IMR-90 (cell line): ENCODE results near the gene RIC8B. TPM values are rescaled to one million over a fixed set of nuclear protein-coding genes. Genes with fewer than 3 reads are reported as not detected.

Source experiments
- ATAC-seq: fragments of 200-7000 bp; cut with Tn5 transposase; 2 replicates; pipeline ENCODE4 v1.9.1; 2020; ENCODE audit warnings: low read depth, mild to moderate bottlenecking, moderate library complexity
- BruUV-seq: library from RNA; stranded (reverse); fragments of 400-500 nt; replicated peaks from 2 replicates; lab custom pipeline; 2021; lab: Mats Ljungman, UMichigan
- CTCF ChIA-PET: fragments of 300-600 bp; formaldehyde crosslinking; extraction: SDS; loops from one replicate; lab custom pipeline; 2021; ENCODE audit warnings: antibody characterized with exemption; lab: Yijun Ruan, JAX
- POLR2A ChIA-PET: fragments of 300-600 bp; sonication (Branson Sonifier 250); formaldehyde crosslinking; loops from one replicate; lab custom pipeline; 2022; ENCODE audit warnings: antibody characterized with exemption; ENCODE audit not compliant: unreplicated experiment; lab: Charles Lee
- DNase-seq: peaks from one replicate; pipeline ENCODE4 v3.0.0; 2013
- H2AFZ ChIP-seq: replicated peaks from 2 replicates; pipeline ENCODE3; 2013; ENCODE audit warnings: low read length, mild to moderate bottlenecking; ENCODE audit not compliant: poor library complexity
- H2AK5ac ChIP-seq: 2 replicates; pipeline ENCODE4 v1.6.1; 2013; ENCODE audit warnings: low read depth, low read length, inconsistent platforms
- H2AK9ac ChIP-seq: replicated peaks from 2 replicates; pipeline ENCODE3; 2013; ENCODE audit warnings: mild to moderate bottlenecking, low read depth, low read length, moderate library complexity; ENCODE audit not compliant: poor library complexity
- H2BK120ac ChIP-seq: 2 replicates; pipeline ENCODE4 v1.6.1; 2013; ENCODE audit warnings: low read depth, low read length, inconsistent platforms
- H2BK15ac ChIP-seq: 3 replicates; pipeline ENCODE4 v1.6.1; 2013; ENCODE audit warnings: low read depth, low read length, inconsistent platforms
- H2BK20ac ChIP-seq: 2 replicates; pipeline ENCODE4 v1.6.1; 2013; ENCODE audit warnings: low read depth, mild to moderate bottlenecking, inconsistent platforms, low read length, moderate library complexity
- H2BK5ac ChIP-seq: 2 replicates; pipeline ENCODE4 v1.6.1; 2013; ENCODE audit warnings: mild to moderate bottlenecking, low read depth, low read length, inconsistent platforms; ENCODE audit not compliant: poor library complexity, severe bottlenecking
- H3K14ac ChIP-seq: replicated peaks from 2 replicates; pipeline ENCODE4 v1.6.1; 2013; ENCODE audit warnings: low read depth, low read length, inconsistent platforms
- H3K18ac ChIP-seq: 2 replicates; pipeline ENCODE4 v1.6.1; 2013; ENCODE audit warnings: low read depth, low read length, control low read depth
- H3K23ac ChIP-seq: 2 replicates; pipeline ENCODE4 v1.6.1; 2013; ENCODE audit warnings: low read depth, low read length, inconsistent platforms
- H3K27ac ChIP-seq: 2 replicates; pipeline ENCODE4 v1.5.1; 2013; ENCODE audit warnings: mild to moderate bottlenecking, control low read depth, low read length; ENCODE audit not compliant: insufficient read depth
- H3K27me3 ChIP-seq: 2 replicates; pipeline ENCODE4 v1.6.1; 2013; ENCODE audit warnings: low read length; ENCODE audit not compliant: control insufficient read depth, insufficient read depth
- H3K36me3 ChIP-seq: 2 replicates; pipeline ENCODE4 v1.6.1; 2013; ENCODE audit warnings: low read length, mixed read lengths; ENCODE audit not compliant: control insufficient read depth, insufficient read depth
- H3K4ac ChIP-seq: 2 replicates; pipeline ENCODE4 v1.6.1; 2013; ENCODE audit warnings: low read depth, low read length, inconsistent platforms
- H3K4me1 ChIP-seq: 2 replicates; pipeline ENCODE4 v1.6.1; 2013; ENCODE audit warnings: low read length, mixed read lengths; ENCODE audit not compliant: control insufficient read depth, insufficient read depth
- H3K4me2 ChIP-seq: 2 replicates; pipeline ENCODE4 v1.6.1; 2013; ENCODE audit warnings: low read depth, mild to moderate bottlenecking, control low read depth, low read length, moderate library complexity
- H3K4me3 ChIP-seq: 2 replicates; pipeline ENCODE4 v1.5.1; 2013; ENCODE audit warnings: low read depth, mild to moderate bottlenecking, control low read depth, low read length, moderate library complexity; ENCODE audit not compliant: insufficient read depth
- H3K56ac ChIP-seq: 2 replicates; pipeline ENCODE4 v1.6.1; 2013; ENCODE audit warnings: low read length, inconsistent platforms; ENCODE audit not compliant: insufficient read depth; ENCODE audit errors: extremely low read depth
- H3K79me1 ChIP-seq, 2 experiments: 2 replicates each; pipeline ENCODE4 v1.6.1; 2013; ENCODE audit warnings: low read length in 2 of 2, inconsistent platforms in 1 of 2, low read depth in 1 of 2
- H3K9ac ChIP-seq: 2 replicates; pipeline ENCODE4 v1.6.1; 2013; ENCODE audit warnings: low read depth, low read length, control low read depth
- H3K9me1 ChIP-seq: 2 replicates; pipeline ENCODE4 v1.6.1; 2013; ENCODE audit warnings: low read length, inconsistent platforms; ENCODE audit not compliant: insufficient read depth
- H3K9me3 ChIP-seq: 2 replicates; pipeline ENCODE4 v1.6.1; 2013; ENCODE audit warnings: low read length; ENCODE audit not compliant: control insufficient read depth, insufficient read depth
- H4K20me1 ChIP-seq: 2 replicates; pipeline ENCODE4 v1.6.1; 2013; ENCODE audit warnings: low read length, inconsistent platforms; ENCODE audit not compliant: insufficient read depth
- H4K5ac ChIP-seq: 2 replicates; pipeline ENCODE4 v1.6.1; 2013; ENCODE audit warnings: mild to moderate bottlenecking, low read depth, low read length, control low read depth
- H4K8ac ChIP-seq, 2 experiments: 2 replicates each; pipeline ENCODE4 v1.6.1; 2013; ENCODE audit warnings: low read depth in 2 of 2, low read length in 2 of 2, control low read depth in 1 of 2, inconsistent platforms in 1 of 2
- H4K91ac ChIP-seq: 2 replicates; pipeline ENCODE4 v1.6.1; 2013; ENCODE audit warnings: low read depth, low read length, inconsistent platforms; ENCODE audit not compliant: insufficient read depth
- CEBPB ChIP-seq: IDR thresholded peaks from 2 replicates; pipeline ENCODE4 v1.6.1; 2012; ENCODE audit warnings: low read depth, low read length, improper control_type of control experiment
- CHD1 ChIP-seq: IDR thresholded peaks from 2 replicates; pipeline ENCODE4 v1.6.1; 2012; ENCODE audit warnings: low read depth, low read length, improper control_type of control experiment
- NFE2L2 ChIP-seq: fragments of 150-350 bp; IDR thresholded peaks from 2 replicates; pipeline ENCODE4 v1.6.1; 2016; ENCODE audit warnings: low read depth, mild to moderate bottlenecking, low read length
- SMC3 ChIP-seq: fragments of 150-350 bp; IDR thresholded peaks from 2 replicates; pipeline ENCODE4 v1.6.1; 2016; ENCODE audit warnings: low read depth, mild to moderate bottlenecking, antibody characterized with exemption, low read length, moderate library complexity
- WGBS, 2 experiments: methylation state at CpG; one replicate each; pipeline versions ENCODE4 v1.1.5 to v1.1.7; 2013; ENCODE audit warnings: missing lambda C conversion rate in 2 of 2; ENCODE audit not compliant: insufficient read length in 1 of 2; ENCODE audit errors: extremely low coverage in 2 of 2; 5-methylcytosine and 5-hydroxymethylcytosine counted together
- dilution Hi-C: fragments of 300-500 bp; cut with HindIII; formaldehyde crosslinking; loops from one replicate; pipeline ENCODE4 v1.14.3; 2018; ENCODE audit warnings: low sequenced_read_pairs; ENCODE audit not compliant: unreplicated experiment
- in situ Hi-C: fragments of 300-500 bp; cut with MboI; formaldehyde crosslinking; loops from 3 replicates; pipeline ENCODE4 v1.14.3; 2019; ENCODE audit warnings: low sequenced_read_pairs, inconsistent platforms, mixed read lengths
- intact Hi-C: fragments of 100-400 bp; cut with micrococcal nuclease; formaldehyde crosslinking; loops from 2 replicates; pipeline ENCODE4 v1.10.0; 2022
- polyA plus RNA-seq, 3 experiments: library from polyadenylated mRNA; depleted of rRNA; stranded (reverse); fragments of >200 nt; gene quantifications; 2 replicates each; pipeline ENCODE4 v1.2.3, GENCODE V29; 2012; ENCODE audit warnings: low replicate concordance in 1 of 3
- total RNA-seq: library from RNA; depleted of rRNA; stranded (reverse); fragments of >200 nt; gene quantifications from 2 replicates; pipeline ENCODE4 v1.2.3, GENCODE V29; 2012

The RIC8B gene
- total and polyA plus RNA-seq, 2 of the 4 experiments (the other 2 are of a cell fraction) = 5.5 to 19.5 TPM

GRCh38 chr12:106732890-106733289 is 41.6 kb upstream of the RIC8B start:
- TF ChIP-seq SMC3 = no peak
- no peak for TF ChIP-seq NFE2L2
- TF ChIP-seq CHD1 = no peak
- TF ChIP-seq CEBPB = no peak
- Histone ChIP-seq H2BK120ac (no peak overlapping the region), H3K36me3 (no peaks in the 10 kb centered on the region), H4K20me1 (no peaks in the 10 kb centered on the region), H3K4ac (no peak overlapping the region), H3K4me3 (no peak overlapping the region), H3K9ac (no peak overlapping the region), H2AK5ac (no peak overlapping the region), H3K56ac (no peak overlapping the region), H2BK15ac (no peak overlapping the region), H3K79me1 (no peaks in the 10 kb centered on the region), H3K4me1 (no peaks in the 10 kb centered on the region), H3K23ac (no peak overlapping the region), H2AK9ac (no peak overlapping the region), H4K8ac (no peak overlapping the region), H4K91ac (no peak overlapping the region), H3K9me1 (no peaks in the 10 kb centered on the region), H3K27me3 (peaks cover 2% of the 10 kb centered on the region), H2BK5ac (no peak overlapping the region), H3K14ac (no peak overlapping the region), H2BK20ac (no peak overlapping the region), H2AFZ (no peak overlapping the region), H3K18ac (no peak overlapping the region), H3K27ac (no peak overlapping the region), H4K5ac (no peak overlapping the region), H3K9me3 (no peaks in the 10 kb centered on the region), H3K4me2 (no peak overlapping the region)
- no peak for ATAC-seq
- ChIA-PET POLR2A (no interaction called here), CTCF (no interaction called here)
- DNase-seq = no peak
- WGBS, 2 experiments = 70% methylated on average over 2 of the region's 5 CpGs; no CpG with 5 or more reads in 1 of the 2 experiments
- no TSS peak for BruUV-seq
- intact Hi-C loops = no loop called here
- in situ Hi-C loops = no loop called here
- dilution Hi-C loops = no loop called here
